Tibial artery (tissue), 4 donors: Measurements from ENCODE around the gene LHFPL4.

Source experiments
- DNase-seq, 2 donors: peaks; one replicate each; pipeline ENCODE4 v3.0.0-alpha.2; 2019
- H3K27ac ChIP-seq, 2 donors: fragments of 200-600 bp; sonication (generic) in 1 of 2; 1 replicate in 1 of 2; 2 replicates in 1 of 2; pipeline ENCODE4 v1.5.1; 2018 to 2019; ENCODE audit warnings: mild to moderate bottlenecking in 1 of 2
- H3K27me3 ChIP-seq, 2 donors: fragments of 200-600 bp; sonication (generic) in 1 of 2; one replicate each; pipeline versions ENCODE4 v1.5.1 to v1.6.0; 2016 to 2019
- H3K36me3 ChIP-seq, 3 donors: fragments of 200-600 bp; sonication (generic) in 2 of 3; one replicate each; pipeline ENCODE4 v1.5.1; 2016 to 2019; ENCODE audit warnings: mild to moderate bottlenecking in 2 of 3
- H3K4me1 ChIP-seq, 4 donors: fragments of 200-600 bp; sonication (generic) in 2 of 4; 1 replicate in 3 of 4; 2 replicates in 1 of 4; pipeline ENCODE4 v1.5.1; 2016 to 2019
- H3K4me3 ChIP-seq, 2 donors: fragments of 200-600 bp; sonication (generic) in 1 of 2; 1 replicate in 1 of 2; 2 replicates in 1 of 2; pipeline ENCODE4 v1.5.1; 2018 to 2019; ENCODE audit warnings: mild to moderate bottlenecking in 2 of 2
- H3K9me3 ChIP-seq, 3 donors: fragments of 200-600 bp; sonication (generic) in 1 of 3; one replicate each; pipeline ENCODE4 v1.5.1; 2016 to 2019
- CTCF ChIP-seq, 2 experiments: fragments of 200-600 bp in 1 of 2; fragments of 450-650 bp in 1 of 2; IDR thresholded peaks; one replicate each; pipeline ENCODE4 v1.5.1; 2017 to 2019; ENCODE audit warnings: antibody characterized with exemption in 2 of 2, mild to moderate bottlenecking in 1 of 2, moderate library complexity in 1 of 2
- intact Hi-C: fragments of 100-400 bp; cut with DNase I; formaldehyde crosslinking; loops from one replicate; pipeline ENCODE4 v1.15.0; 2023; ENCODE audit warnings: low total_unique reads

LHFPL4 gene

DNA sequence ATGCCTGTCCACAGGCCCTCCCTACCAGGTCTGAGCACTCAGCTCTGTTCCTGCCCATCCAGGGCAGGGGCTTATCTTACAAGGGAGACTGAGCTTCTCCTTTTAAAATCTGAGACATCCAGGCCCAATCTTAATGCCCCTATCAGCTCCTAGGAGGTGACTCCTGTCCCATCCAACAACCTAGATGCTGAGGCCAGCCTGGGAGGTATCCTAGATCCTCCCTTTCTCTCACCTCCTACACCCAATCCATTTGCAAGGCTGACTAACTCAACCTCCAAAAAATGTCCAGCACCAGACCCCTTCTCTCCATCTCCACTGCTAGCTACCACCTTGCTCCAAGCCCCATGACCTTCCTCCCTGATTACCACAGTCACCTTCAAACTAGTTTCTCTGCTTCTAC, 17.4 kb downstream of the LHFPL4 start:
- no peak for DNase-seq
- H3K4me3 ChIP-seq, result no peak overlapping the region
- intact Hi-C loops, result no loop called here

GRCh38 chr3:9534429-9534828, 19.2 kb downstream of the LHFPL4 start:
- DNase-seq, result no peak
- Histone ChIP-seq H3K4me1 (no peaks in the 10 kb centered on the region), H3K9me3 (no peaks in the 10 kb centered on the region), H3K36me3 (no peaks in the 10 kb centered on the region), H3K4me3 (no peak overlapping the region), H3K27me3 (no peaks in the 10 kb centered on the region), H3K27ac (no peak overlapping the region)
- intact Hi-C loops, result no loop called here
- no peak for TF ChIP-seq CTCF (IDR thresholded peaks at IDR 0.05)

More for the DNA sequence above, 17.4 kb downstream of the LHFPL4 start:
- Histone ChIP-seq H3K9me3 (no peaks in the 10 kb centered on the region), H3K27ac (no peak overlapping the region), H3K27me3 (no peaks in the 10 kb centered on the region), H3K4me1 (no peaks in the 10 kb centered on the region), H3K36me3 (no peaks in the 10 kb centered on the region)
- no peak for TF ChIP-seq CTCF (IDR thresholded peaks at IDR 0.05)

DNA sequence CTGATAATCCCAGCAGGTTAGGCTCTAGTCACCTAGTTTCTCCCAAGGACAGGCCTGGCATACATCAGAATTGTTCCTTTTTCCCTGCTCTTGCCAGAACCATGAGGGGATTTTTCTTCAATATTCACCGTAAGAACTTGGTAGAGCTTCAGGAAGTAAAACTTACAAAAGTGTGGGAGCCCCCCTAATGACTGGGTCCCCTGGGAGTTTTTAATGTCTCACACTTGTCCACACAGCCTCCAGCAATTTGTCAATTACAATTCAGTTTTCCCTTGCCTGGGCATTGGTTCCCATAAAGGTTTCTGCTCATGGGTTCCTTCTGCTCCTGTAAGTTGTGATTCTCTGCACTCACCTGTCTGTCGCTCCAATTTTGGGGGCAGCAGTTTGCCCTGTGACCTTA, 28.5 kb downstream of the LHFPL4 start:
- H3K27ac ChIP-seq, result no peak overlapping the region
- TF ChIP-seq CTCF (IDR thresholded peaks at IDR 0.05), result no peak
- intact Hi-C loops, result no loop called here
- no peak overlapping the region for H3K4me3 ChIP-seq
- no peaks in the 10 kb centered on the region for H3K36me3 ChIP-seq
- H3K4me1 ChIP-seq, result no peaks in the 10 kb centered on the region
- no peak for DNase-seq
- no peaks in the 10 kb centered on the region for H3K9me3 ChIP-seq
- H3K27me3 ChIP-seq, result no peaks in the 10 kb centered on the region

GRCh38 chr3:9514956-9515355, 38.7 kb downstream of the LHFPL4 start:
- no peak for TF ChIP-seq CTCF (IDR thresholded peaks at IDR 0.05)
- H3K4me1 ChIP-seq, result no peaks in the 10 kb centered on the region
- DNase-seq, result no peak
- H3K27ac ChIP-seq, result no peak overlapping the region
- H3K4me3 ChIP-seq, result no peak overlapping the region
- H3K27me3 ChIP-seq, result peaks cover 0 to 4% of the 10 kb centered on the region in 2 donors
- no peaks in the 10 kb centered on the region for H3K36me3 ChIP-seq
- intact Hi-C loops, result no loop called here
- no peaks in the 10 kb centered on the region for H3K9me3 ChIP-seq

DNA sequence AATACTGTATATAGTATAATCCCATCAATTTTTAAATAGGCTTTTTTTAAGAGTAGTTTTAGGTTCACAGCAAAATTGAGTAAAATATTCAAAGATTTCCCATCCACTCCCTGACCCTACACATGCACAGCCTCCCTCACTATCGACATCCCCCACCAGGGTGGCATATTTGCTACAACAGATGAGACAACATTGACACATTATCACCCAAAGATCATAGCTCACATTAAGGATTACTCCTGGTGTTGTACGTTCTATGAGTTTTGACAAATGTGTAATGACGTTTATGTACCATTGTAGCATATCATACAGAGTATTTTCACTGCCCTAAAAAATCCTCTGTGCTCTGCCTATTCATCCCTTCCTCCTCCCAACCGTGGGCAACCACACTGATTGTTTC, 39.3 kb downstream of the LHFPL4 start:
- H3K27me3 ChIP-seq, result peaks cover 0 to 11% of the 10 kb centered on the region in 2 donors
- H3K36me3 ChIP-seq, result no peaks in the 10 kb centered on the region
- DNase-seq, result no peak
- H3K4me1 ChIP-seq, result no peaks in the 10 kb centered on the region
- no peak overlapping the region for H3K4me3 ChIP-seq
- H3K9me3 ChIP-seq, result no peaks in the 10 kb centered on the region
- no peak overlapping the region for H3K27ac ChIP-seq
- intact Hi-C loops, result no loop called here
- TF ChIP-seq CTCF (IDR thresholded peaks at IDR 0.05), result no peak

GRCh38 chr3:9512456-9513045, 41.1 kb downstream of the LHFPL4 start:
- no peak overlapping the region for H3K27ac ChIP-seq
- H3K4me1 ChIP-seq, result no peaks in the 10 kb centered on the region
- no peaks in the 10 kb centered on the region for H3K36me3 ChIP-seq
- DNase-seq, result no peak
- peaks cover 0 to 28% of the 10 kb centered on the region in 2 donors for H3K27me3 ChIP-seq
- no peak overlapping the region for H3K4me3 ChIP-seq
- intact Hi-C loops, result no loop called here
- no peak for TF ChIP-seq CTCF (IDR thresholded peaks at IDR 0.05)
- H3K9me3 ChIP-seq, result no peaks in the 10 kb centered on the region
